Measurements from ENCODE around the gene TNRC6B.

DNA sequence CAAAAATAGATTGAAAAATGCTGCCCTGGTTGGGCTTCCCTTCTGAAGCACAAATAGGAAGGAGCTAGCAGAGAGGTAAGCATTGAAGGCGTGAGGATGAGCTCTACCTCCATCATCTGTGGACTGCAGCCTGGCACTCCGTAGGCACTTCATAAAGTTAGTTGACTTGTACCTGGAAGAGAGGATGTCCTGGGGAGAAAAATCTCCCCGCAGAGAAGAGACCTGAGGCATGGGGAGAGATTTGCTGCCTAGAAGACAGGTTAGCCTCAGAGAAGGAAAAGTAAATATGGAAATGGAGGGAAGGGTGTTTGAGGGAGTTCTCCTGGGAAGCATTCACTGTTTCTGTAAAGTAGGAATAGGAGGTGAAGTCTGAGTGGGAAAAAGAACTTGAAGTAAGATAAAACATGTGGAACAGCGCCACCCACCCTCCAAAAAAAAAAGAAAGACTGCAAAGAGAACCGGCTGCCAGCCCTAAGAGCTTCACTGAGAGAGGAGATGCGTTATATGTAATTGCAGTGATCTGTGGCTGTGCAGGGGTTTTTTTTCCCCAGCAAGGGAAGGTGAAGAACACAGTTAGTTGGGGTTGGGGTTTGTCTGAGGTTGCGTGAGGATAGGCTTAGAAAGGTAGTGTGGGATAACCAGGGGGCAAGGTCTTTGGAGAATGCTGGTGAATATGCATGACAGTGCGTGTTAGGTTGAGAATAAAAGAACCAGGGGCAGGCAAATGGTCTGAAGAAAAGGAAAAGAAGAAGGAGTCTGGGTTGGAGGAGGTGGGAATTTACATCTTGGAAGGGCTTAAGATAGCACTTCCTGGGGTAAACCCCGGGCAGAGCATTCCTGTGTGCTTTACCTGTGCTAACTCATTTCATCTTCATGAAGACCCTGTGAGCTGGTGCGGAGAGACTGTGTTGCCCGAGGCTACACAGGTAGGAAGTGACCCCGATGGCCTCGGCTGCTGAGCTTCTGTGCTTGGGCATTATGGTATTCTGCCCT, 16.0 kb downstream of the TNRC6B start:
- TF ChIP-seq, protein P1, sequence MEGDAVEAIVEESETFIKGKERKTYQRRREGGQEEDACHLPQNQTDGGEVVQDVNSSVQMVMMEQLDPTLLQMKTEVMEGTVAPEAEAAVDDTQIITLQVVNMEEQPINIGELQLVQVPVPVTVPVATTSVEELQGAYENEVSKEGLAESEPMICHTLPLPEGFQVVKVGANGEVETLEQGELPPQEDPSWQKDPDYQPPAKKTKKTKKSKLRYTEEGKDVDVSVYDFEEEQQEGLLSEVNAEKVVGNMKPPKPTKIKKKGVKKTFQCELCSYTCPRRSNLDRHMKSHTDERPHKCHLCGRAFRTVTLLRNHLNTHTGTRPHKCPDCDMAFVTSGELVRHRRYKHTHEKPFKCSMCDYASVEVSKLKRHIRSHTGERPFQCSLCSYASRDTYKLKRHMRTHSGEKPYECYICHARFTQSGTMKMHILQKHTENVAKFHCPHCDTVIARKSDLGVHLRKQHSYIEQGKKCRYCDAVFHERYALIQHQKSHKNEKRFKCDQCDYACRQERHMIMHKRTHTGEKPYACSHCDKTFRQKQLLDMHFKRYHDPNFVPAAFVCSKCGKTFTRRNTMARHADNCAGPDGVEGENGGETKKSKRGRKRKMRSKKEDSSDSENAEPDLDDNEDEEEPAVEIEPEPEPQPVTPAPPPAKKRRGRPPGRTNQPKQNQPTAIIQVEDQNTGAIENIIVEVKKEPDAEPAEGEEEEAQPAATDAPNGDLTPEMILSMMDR (IDR thresholded peaks at IDR 0.05; ENCODE audit: insufficient read depth, low read depth, low read length): peak; percentile 32
- no peak for TF ChIP-seq EZH2 (IDR thresholded peaks at IDR 0.05; ENCODE audit: insufficient read depth, low read length)

Data from astrocyte (in vitro differentiated cells and primary cell).